IMR-90 (cell line): ENCODE measurements around the gene DNM1. TPM values are rescaled to one million over a fixed set of nuclear protein-coding genes. Genes with fewer than 3 reads are reported as not detected.

ENCODE experiments used
- ATAC-seq: fragments of 200-7000 bp; cut with Tn5 transposase; 2 replicates; pipeline ENCODE4 v1.9.1; 2020; ENCODE audit warnings: low read depth, mild to moderate bottlenecking, moderate library complexity
- BruUV-seq: library from RNA; stranded (reverse); fragments of 400-500 nt; replicated peaks from 2 replicates; lab custom pipeline; 2021; lab: Mats Ljungman, UMichigan
- CTCF ChIA-PET: fragments of 300-600 bp; formaldehyde crosslinking; extraction: SDS; loops from one replicate; lab custom pipeline; 2021; ENCODE audit warnings: antibody characterized with exemption; lab: Yijun Ruan, JAX
- POLR2A ChIA-PET: fragments of 300-600 bp; sonication (Branson Sonifier 250); formaldehyde crosslinking; loops from one replicate; lab custom pipeline; 2022; ENCODE audit warnings: antibody characterized with exemption; ENCODE audit not compliant: unreplicated experiment; lab: Charles Lee
- DNase-seq: peaks from one replicate; pipeline ENCODE4 v3.0.0; 2013
- H2AFZ ChIP-seq: replicated peaks from 2 replicates; pipeline ENCODE3; 2013; ENCODE audit warnings: low read length, mild to moderate bottlenecking; ENCODE audit not compliant: poor library complexity
- H2AK5ac ChIP-seq: 2 replicates; pipeline ENCODE4 v1.6.1; 2013; ENCODE audit warnings: low read depth, low read length, inconsistent platforms
- H2AK9ac ChIP-seq: replicated peaks from 2 replicates; pipeline ENCODE3; 2013; ENCODE audit warnings: mild to moderate bottlenecking, low read depth, low read length, moderate library complexity; ENCODE audit not compliant: poor library complexity
- H2BK120ac ChIP-seq: 2 replicates; pipeline ENCODE4 v1.6.1; 2013; ENCODE audit warnings: low read depth, low read length, inconsistent platforms
- H2BK15ac ChIP-seq: 3 replicates; pipeline ENCODE4 v1.6.1; 2013; ENCODE audit warnings: low read depth, low read length, inconsistent platforms
- H2BK20ac ChIP-seq: 2 replicates; pipeline ENCODE4 v1.6.1; 2013; ENCODE audit warnings: low read depth, mild to moderate bottlenecking, inconsistent platforms, low read length, moderate library complexity
- H2BK5ac ChIP-seq: 2 replicates; pipeline ENCODE4 v1.6.1; 2013; ENCODE audit warnings: mild to moderate bottlenecking, low read depth, low read length, inconsistent platforms; ENCODE audit not compliant: poor library complexity, severe bottlenecking
- H3K14ac ChIP-seq: replicated peaks from 2 replicates; pipeline ENCODE4 v1.6.1; 2013; ENCODE audit warnings: low read depth, low read length, inconsistent platforms
- H3K18ac ChIP-seq: 2 replicates; pipeline ENCODE4 v1.6.1; 2013; ENCODE audit warnings: low read depth, low read length, control low read depth
- H3K23ac ChIP-seq: 2 replicates; pipeline ENCODE4 v1.6.1; 2013; ENCODE audit warnings: low read depth, low read length, inconsistent platforms
- H3K27ac ChIP-seq: 2 replicates; pipeline ENCODE4 v1.5.1; 2013; ENCODE audit warnings: mild to moderate bottlenecking, control low read depth, low read length; ENCODE audit not compliant: insufficient read depth
- H3K27me3 ChIP-seq: 2 replicates; pipeline ENCODE4 v1.6.1; 2013; ENCODE audit warnings: low read length; ENCODE audit not compliant: control insufficient read depth, insufficient read depth
- H3K36me3 ChIP-seq: 2 replicates; pipeline ENCODE4 v1.6.1; 2013; ENCODE audit warnings: low read length, mixed read lengths; ENCODE audit not compliant: control insufficient read depth, insufficient read depth
- H3K4ac ChIP-seq: 2 replicates; pipeline ENCODE4 v1.6.1; 2013; ENCODE audit warnings: low read depth, low read length, inconsistent platforms
- H3K4me1 ChIP-seq: 2 replicates; pipeline ENCODE4 v1.6.1; 2013; ENCODE audit warnings: low read length, mixed read lengths; ENCODE audit not compliant: control insufficient read depth, insufficient read depth
- H3K4me2 ChIP-seq: 2 replicates; pipeline ENCODE4 v1.6.1; 2013; ENCODE audit warnings: low read depth, mild to moderate bottlenecking, control low read depth, low read length, moderate library complexity
- H3K4me3 ChIP-seq: 2 replicates; pipeline ENCODE4 v1.5.1; 2013; ENCODE audit warnings: low read depth, mild to moderate bottlenecking, control low read depth, low read length, moderate library complexity; ENCODE audit not compliant: insufficient read depth
- H3K56ac ChIP-seq: 2 replicates; pipeline ENCODE4 v1.6.1; 2013; ENCODE audit warnings: low read length, inconsistent platforms; ENCODE audit not compliant: insufficient read depth; ENCODE audit errors: extremely low read depth
- H3K79me1 ChIP-seq, 2 experiments: 2 replicates each; pipeline ENCODE4 v1.6.1; 2013; ENCODE audit warnings: low read length in 2 of 2, inconsistent platforms in 1 of 2, low read depth in 1 of 2
- H3K9ac ChIP-seq: 2 replicates; pipeline ENCODE4 v1.6.1; 2013; ENCODE audit warnings: low read depth, low read length, control low read depth
- H3K9me1 ChIP-seq: 2 replicates; pipeline ENCODE4 v1.6.1; 2013; ENCODE audit warnings: low read length, inconsistent platforms; ENCODE audit not compliant: insufficient read depth
- H3K9me3 ChIP-seq: 2 replicates; pipeline ENCODE4 v1.6.1; 2013; ENCODE audit warnings: low read length; ENCODE audit not compliant: control insufficient read depth, insufficient read depth
- H4K20me1 ChIP-seq: 2 replicates; pipeline ENCODE4 v1.6.1; 2013; ENCODE audit warnings: low read length, inconsistent platforms; ENCODE audit not compliant: insufficient read depth
- H4K5ac ChIP-seq: 2 replicates; pipeline ENCODE4 v1.6.1; 2013; ENCODE audit warnings: mild to moderate bottlenecking, low read depth, low read length, control low read depth
- H4K8ac ChIP-seq, 2 experiments: 2 replicates each; pipeline ENCODE4 v1.6.1; 2013; ENCODE audit warnings: low read depth in 2 of 2, low read length in 2 of 2, control low read depth in 1 of 2, inconsistent platforms in 1 of 2
- H4K91ac ChIP-seq: 2 replicates; pipeline ENCODE4 v1.6.1; 2013; ENCODE audit warnings: low read depth, low read length, inconsistent platforms; ENCODE audit not compliant: insufficient read depth
- CEBPB ChIP-seq: IDR thresholded peaks from 2 replicates; pipeline ENCODE4 v1.6.1; 2012; ENCODE audit warnings: low read depth, low read length, improper control_type of control experiment
- MAFK ChIP-seq: IDR thresholded peaks from 2 replicates; pipeline ENCODE4 v1.6.1; 2012; ENCODE audit warnings: low read depth, low read length, improper control_type of control experiment
- WGBS, 2 experiments: methylation state at CpG; one replicate each; pipeline versions ENCODE4 v1.1.5 to v1.1.7; 2013; ENCODE audit warnings: missing lambda C conversion rate in 2 of 2; ENCODE audit not compliant: insufficient read length in 1 of 2; ENCODE audit errors: extremely low coverage in 2 of 2; 5-methylcytosine and 5-hydroxymethylcytosine counted together
- dilution Hi-C: fragments of 300-500 bp; cut with HindIII; formaldehyde crosslinking; loops from one replicate; pipeline ENCODE4 v1.14.3; 2018; ENCODE audit warnings: low sequenced_read_pairs; ENCODE audit not compliant: unreplicated experiment
- in situ Hi-C: fragments of 300-500 bp; cut with MboI; formaldehyde crosslinking; loops from 3 replicates; pipeline ENCODE4 v1.14.3; 2019; ENCODE audit warnings: low sequenced_read_pairs, inconsistent platforms, mixed read lengths
- intact Hi-C: fragments of 100-400 bp; cut with micrococcal nuclease; formaldehyde crosslinking; loops from 2 replicates; pipeline ENCODE4 v1.10.0; 2022
- polyA plus RNA-seq, 3 experiments: library from polyadenylated mRNA; depleted of rRNA; stranded (reverse); fragments of >200 nt; gene quantifications; 2 replicates each; pipeline ENCODE4 v1.2.3, GENCODE V29; 2012; ENCODE audit warnings: low replicate concordance in 1 of 3
- total RNA-seq: library from RNA; depleted of rRNA; stranded (reverse); fragments of >200 nt; gene quantifications from 2 replicates; pipeline ENCODE4 v1.2.3, GENCODE V29; 2012

Gene DNM1
- total and polyA plus RNA-seq, 2 of the 4 experiments (the other 2 are of a cell fraction) = 13.6 to 17.7 TPM

DNA sequence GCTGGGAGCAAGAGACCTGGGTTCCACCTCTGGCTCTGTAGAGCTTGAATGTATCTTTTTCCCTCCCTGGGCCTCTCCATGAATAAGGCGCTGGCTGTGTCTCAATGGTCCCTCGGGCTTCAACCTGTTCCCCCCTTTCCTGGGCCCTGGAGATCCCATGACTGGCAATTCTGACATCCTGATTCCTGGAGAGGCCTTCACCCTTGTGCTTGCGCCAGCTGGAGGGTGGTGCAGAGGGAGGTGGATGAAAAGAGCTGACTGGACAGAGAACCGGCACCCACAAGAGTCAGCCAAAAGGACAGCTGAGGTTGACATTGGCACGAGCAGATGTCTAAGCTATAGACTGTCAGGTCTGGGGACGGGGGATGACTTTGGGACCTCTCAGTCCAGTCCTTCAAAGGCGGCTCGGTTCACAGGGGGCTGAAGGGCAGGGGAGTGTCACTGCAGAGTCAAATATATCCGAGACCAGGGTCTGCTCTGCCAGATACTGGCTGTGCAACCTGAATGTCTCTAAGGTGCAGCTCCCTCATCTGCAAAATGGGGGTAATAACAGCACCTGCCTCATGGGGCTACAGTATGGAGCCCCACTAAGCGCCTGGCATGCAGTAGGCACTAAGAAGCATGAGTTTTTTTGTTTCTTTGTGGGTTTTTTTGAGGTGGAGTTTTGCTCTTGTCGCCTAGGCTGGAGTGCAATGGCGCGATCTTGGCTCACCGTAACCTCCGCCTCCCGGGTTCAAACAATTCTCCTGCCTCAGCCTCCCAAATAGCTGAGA, 13.8 kb downstream of the DNM1 start:
- Histone ChIP-seq H3K18ac (no peak overlapping the region), H4K20me1 (0 out of 2 replicates have a peak, but pooled peaks cover 4% of the 10 kb centered on the region), H3K9me1 (peaks cover 16% of the 10 kb centered on the region), H3K4me1 (peaks cover 19% of the 10 kb centered on the region), H3K14ac (no peak overlapping the region), H3K4me3 (no peak overlapping the region), H3K9me3 (no peaks in the 10 kb centered on the region), H3K23ac (no peak overlapping the region), H2BK20ac (0 out of 2 replicates have a peak overlapping the region, but pooled peaks have one; percentile 3), H2BK5ac (no peak overlapping the region), H2AK9ac (peak overlapping the region; percentile 57), H3K9ac (no peak overlapping the region), H2AK5ac (no peak overlapping the region; the same call in 1 of the 2 replicates), H2AFZ (peak overlapping the region; percentile 26), H3K4ac (0 out of 2 replicates have a peak overlapping the region, but pooled peaks have one; percentile 35), H4K5ac (no peak overlapping the region), H3K27ac (no peak overlapping the region), H2BK15ac (no peak overlapping the region), H3K79me1 (no peaks in the 10 kb centered on the region; a peak in 1 of 4 replicates), H3K36me3 (peaks cover 3% of the 10 kb centered on the region; the same call in 1 of the 2 replicates), H2BK120ac (no peak overlapping the region), H4K8ac (no peak overlapping the region), H3K56ac (no peak overlapping the region), H3K4me2 (no peak overlapping the region), H4K91ac (no peak overlapping the region), H3K27me3 (no peaks in the 10 kb centered on the region)
- peak; percentile 31; the same call in 1 of the 2 replicates for TF ChIP-seq MAFK
- no peak for TF ChIP-seq CEBPB
- ChIA-PET POLR2A (no interaction called here), CTCF (no interaction called here)
- 100% methylated on average over 4 of the region's 16 CpGs; no CpG with 5 or more reads in 1 of the 2 experiments for WGBS, 2 experiments
- in situ Hi-C loops = no loop called here
- ATAC-seq (no peak), DNase-seq (no peak)
- intact Hi-C loops = no loop called here
- no TSS peak for BruUV-seq
- dilution Hi-C loops = no loop called here
